HCT116 (cell line): Measurements from ENCODE around the gene CRB1. TPM values are rescaled to one million over a fixed set of nuclear protein-coding genes. Genes with fewer than 3 reads are reported as not detected.

Source experiments
- ATAC-seq: fragments of 200-7000 bp; cut with Tn5 transposase; 2 replicates; pipeline ENCODE4 v1.9.1; 2020; ENCODE audit warnings: mild to moderate bottlenecking, moderate library complexity
- BruUV-seq: library from RNA; stranded (reverse); fragments of 400-500 nt; replicated peaks from 2 replicates; lab custom pipeline; 2021; lab: Mats Ljungman, UMichigan
- CTCF ChIA-PET: fragments of 300-600 bp; sonication (Branson Sonifier 250); formaldehyde crosslinking; loops from one replicate; lab custom pipeline; 2021; ENCODE audit warnings: antibody characterized with exemption; lab: Charles Lee
- POLR2A ChIA-PET: fragments of 300-600, 350-600 bp; sonication (Branson Sonifier 250); formaldehyde crosslinking; loops from one replicate; lab custom pipeline; 2021; ENCODE audit warnings: antibody characterized with exemption; lab: Charles Lee
- RAD21 ChIA-PET, 2 experiments: fragments of 300-600 bp; sonication (Branson Sonifier 250); formaldehyde crosslinking; loops; one replicate each; lab custom pipeline; 2023; ENCODE audit warnings: low total read pairs in 2 of 2; ENCODE audit not compliant: uncharacterized antibody in 2 of 2, unreplicated experiment in 2 of 2, low non-redundant PET in 1 of 2; lab: Charles Lee
- DNase-seq: peaks from one replicate; pipeline ENCODE4 v3.0.0-alpha.2; 2010; ENCODE audit warnings: low read depth, low spot score
- H2AFZ ChIP-seq: fragments of 200-600 bp; shearing (Covaris generic), sonication (generic); 2 replicates; pipeline ENCODE4 v1.6.1; 2017; ENCODE audit warnings: low read depth, mixed run types, mixed read lengths, antibody characterized with exemption, low read length; ENCODE audit not compliant: poor library complexity, severe bottlenecking
- H3K27ac ChIP-seq: 2 replicates; pipeline ENCODE4 v1.5.1; 2012; ENCODE audit warnings: low read depth, low read length
- H3K27me3 ChIP-seq: fragments of 200-600 bp; sonication (generic); 2 replicates; pipeline ENCODE4 v1.6.1; 2016; ENCODE audit warnings: mixed run types, low read length, mixed read lengths; ENCODE audit not compliant: insufficient read depth
- H3K36me3 ChIP-seq, 2 experiments: fragments of 200-500 bp in 1 of 2; fragments of 200-600 bp in 1 of 2; sonication (Bioruptor generic) in 1 of 2; sonication (generic) in 1 of 2; 2 replicates each; pipeline versions ENCODE4 v1.5.1 to v1.6.1; 2014 to 2016; ENCODE audit warnings: low read length in 2 of 2, inconsistent platforms in 1 of 2, mixed read lengths in 1 of 2, mixed run types in 1 of 2; ENCODE audit not compliant: insufficient read depth in 2 of 2, control insufficient read depth in 1 of 2
- H3K4me1 ChIP-seq, 2 experiments: fragments of 200-600 bp in 1 of 2; sonication (generic) in 1 of 2; 2 replicates each; pipeline versions ENCODE4 v1.5.1 to v1.6.1; 2012 to 2017; ENCODE audit warnings: low read length in 2 of 2, inconsistent platforms in 1 of 2, mild to moderate bottlenecking in 1 of 2, mixed read lengths in 1 of 2, mixed run types in 1 of 2, moderate library complexity in 1 of 2; ENCODE audit not compliant: insufficient read depth in 2 of 2, control insufficient read depth in 1 of 2
- H3K4me2 ChIP-seq: fragments of 200-600 bp; sonication (generic); 2 replicates; pipeline ENCODE4 v1.6.1; 2017; ENCODE audit warnings: mixed run types, low read length, mixed read lengths
- H3K4me3 ChIP-seq, 2 experiments: fragments of 200-600 bp in 1 of 2; sonication (generic) in 1 of 2; replicated peaks in 1 of 2; 2 replicates each; pipeline ENCODE4 v1.5.1; 2011 to 2016; ENCODE audit warnings: low read length in 2 of 2, control low read depth in 1 of 2, low read depth in 1 of 2, mild to moderate bottlenecking in 1 of 2, mixed read lengths in 1 of 2, mixed run types in 1 of 2
- H3K79me2 ChIP-seq: fragments of 200-600 bp; sonication (generic); 2 replicates; pipeline ENCODE4 v1.6.1; 2017; ENCODE audit warnings: mild to moderate bottlenecking, mixed run types, low read length, moderate library complexity, mixed read lengths; ENCODE audit not compliant: insufficient read depth
- H3K9ac ChIP-seq: fragments of 200-600 bp; sonication (generic); 2 replicates; pipeline ENCODE4 v1.6.1; 2016; ENCODE audit warnings: low read length, mixed read lengths
- H3K9me2 ChIP-seq: fragments of 200-600 bp; sonication (generic), shearing (Covaris generic); 2 replicates; pipeline ENCODE4 v1.6.1; 2017; ENCODE audit warnings: mixed run types, mild to moderate bottlenecking, moderate library complexity; ENCODE audit not compliant: insufficient read depth
- H3K9me3 ChIP-seq, 2 experiments: fragments of 200-500 bp in 1 of 2; fragments of 200-600 bp in 1 of 2; sonication (Bioruptor generic) in 1 of 2; sonication (generic) in 1 of 2; 2 replicates each; pipeline ENCODE4 v1.6.1; 2014 to 2017; ENCODE audit warnings: low read length in 2 of 2, mixed read lengths in 2 of 2, inconsistent platforms in 1 of 2, low read depth in 1 of 2, mild to moderate bottlenecking in 1 of 2, mixed run types in 1 of 2, moderate library complexity in 1 of 2; ENCODE audit not compliant: control insufficient read depth in 1 of 2, insufficient read depth in 1 of 2
- H4K20me1 ChIP-seq: fragments of 200-600 bp; sonication (generic), shearing (Covaris generic); 2 replicates; pipeline ENCODE4 v1.6.1; 2017; ENCODE audit warnings: mixed run types, mild to moderate bottlenecking, moderate library complexity; ENCODE audit not compliant: insufficient read depth
- CEBPB ChIP-seq: IDR thresholded peaks from 2 replicates; pipeline ENCODE4 v1.6.1; 2012; ENCODE audit warnings: low read depth
- EGR1 ChIP-seq: IDR thresholded peaks from 2 replicates; pipeline ENCODE4 v1.6.1; 2012; ENCODE audit warnings: low read depth
- EZH2phosphoT487 ChIP-seq: fragments of 200-600 bp; IDR thresholded peaks from 2 replicates; pipeline ENCODE4 v1.6.1; 2018; ENCODE audit warnings: antibody characterized with exemption, borderline replicate concordance
- FOSL1 ChIP-seq: IDR thresholded peaks from 2 replicates; pipeline ENCODE4 v1.6.1; 2012; ENCODE audit warnings: low read depth
- POLR2AphosphoS5 ChIP-seq: IDR thresholded peaks from 2 replicates; pipeline ENCODE4 v1.6.1; 2011; ENCODE audit warnings: mild to moderate bottlenecking, low read depth, low read length, moderate library complexity
- RAD21 ChIP-seq: IDR thresholded peaks from 2 replicates; pipeline ENCODE4 v1.6.1; 2012; ENCODE audit warnings: low read depth, mild to moderate bottlenecking
- YY1 ChIP-seq: IDR thresholded peaks from 2 replicates; pipeline ENCODE4 v1.6.1; 2011; ENCODE audit warnings: low read length, low read depth, moderate library complexity, mild to moderate bottlenecking; ENCODE audit not compliant: insufficient replicate concordance; ENCODE audit errors: extremely low read depth
- ZFX ChIP-seq: fragments of 450-650 bp; IDR thresholded peaks from 2 replicates; pipeline ENCODE4 v1.6.1; 2017
- ZNF274 ChIP-seq: fragments of 200-500 bp; sonication (Bioruptor generic); IDR thresholded peaks from 2 replicates; pipeline ENCODE4 v1.6.1; 2014; ENCODE audit warnings: mild to moderate bottlenecking, low read depth, low read length, inconsistent platforms
- intact Hi-C: fragments of 100-400 bp; cut with micrococcal nuclease; formaldehyde crosslinking; loops from 2 replicates; pipeline ENCODE4 v1.10.0; 2022
- total RNA-seq: library from RNA; stranded (reverse); gene quantifications from one replicate; pipeline ENCODE4 v1.2.1, GENCODE V29; 2021; ENCODE audit not compliant: unreplicated experiment
- TF ChIP-seq, protein P1 (sequence below): IDR thresholded peaks from 2 replicates; pipeline ENCODE4 v1.6.1; 2012; ENCODE audit warnings: low read depth
- TF ChIP-seq, protein P2 (sequence below), 3 experiments: fragments of 200-600 bp in 1 of 3; sonication (generic) in 1 of 3; IDR thresholded peaks in 2 of 3; conservative IDR thresholded peaks in 1 of 3; 2 replicates each; pipeline ENCODE4 v1.5.1; 2012 to 2017; ENCODE audit warnings: low read depth in 2 of 3, low read length in 2 of 3, antibody characterized with exemption in 1 of 3, borderline replicate concordance in 1 of 3, control low read depth in 1 of 3, mild to moderate bottlenecking in 1 of 3, mixed read lengths in 1 of 3, mixed run types in 1 of 3, moderate library complexity in 1 of 3; ENCODE audit not compliant: insufficient read depth in 1 of 3
- TF ChIP-seq, protein P3 (sequence below): IDR thresholded peaks from 2 replicates; pipeline ENCODE4 v1.6.1; 2012
- TF ChIP-seq, protein P4 (sequence below): IDR thresholded peaks from 2 replicates; pipeline ENCODE4 v1.6.1; 2011; ENCODE audit warnings: mild to moderate bottlenecking, low read length, moderate library complexity; ENCODE audit not compliant: insufficient replicate concordance; ENCODE audit errors: extremely low read depth

CRB1 gene
- total RNA-seq, 1 experiment from 2014 or later = 0.07 TPM

DNA sequence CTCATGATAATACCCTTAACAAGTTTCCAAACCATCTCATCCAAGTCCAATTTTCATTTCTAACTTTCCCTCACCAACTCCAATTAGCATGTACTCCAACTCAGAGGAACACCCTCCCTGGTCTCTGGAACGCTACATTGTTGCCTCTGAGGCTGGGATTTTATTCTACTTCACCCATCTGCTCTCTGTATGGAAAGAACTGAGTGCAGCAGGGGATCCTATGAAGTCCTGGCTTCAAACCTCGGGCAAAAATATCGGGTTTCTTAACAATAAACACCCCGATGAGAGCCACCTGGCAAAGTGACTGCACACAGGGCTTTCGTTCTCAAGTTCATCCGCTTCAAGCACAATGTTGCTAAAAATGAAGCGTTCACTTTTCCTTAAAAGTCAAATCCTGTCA is 99.6 kb downstream of the CRB1 start:
- BruUV-seq = no TSS peak
- H3K9me3 ChIP-seq = no peaks in the 10 kb centered on the region
- CTCF ChIA-PET = no interaction called here
- H3K9ac ChIP-seq = no peak overlapping the region
- POLR2A ChIA-PET = no interaction called here
- no peak overlapping the region for H3K4me3 ChIP-seq
- no peaks in the 10 kb centered on the region for H4K20me1 ChIP-seq
- intact Hi-C loops = no loop called here
- TF ChIP-seq, protein P1, sequence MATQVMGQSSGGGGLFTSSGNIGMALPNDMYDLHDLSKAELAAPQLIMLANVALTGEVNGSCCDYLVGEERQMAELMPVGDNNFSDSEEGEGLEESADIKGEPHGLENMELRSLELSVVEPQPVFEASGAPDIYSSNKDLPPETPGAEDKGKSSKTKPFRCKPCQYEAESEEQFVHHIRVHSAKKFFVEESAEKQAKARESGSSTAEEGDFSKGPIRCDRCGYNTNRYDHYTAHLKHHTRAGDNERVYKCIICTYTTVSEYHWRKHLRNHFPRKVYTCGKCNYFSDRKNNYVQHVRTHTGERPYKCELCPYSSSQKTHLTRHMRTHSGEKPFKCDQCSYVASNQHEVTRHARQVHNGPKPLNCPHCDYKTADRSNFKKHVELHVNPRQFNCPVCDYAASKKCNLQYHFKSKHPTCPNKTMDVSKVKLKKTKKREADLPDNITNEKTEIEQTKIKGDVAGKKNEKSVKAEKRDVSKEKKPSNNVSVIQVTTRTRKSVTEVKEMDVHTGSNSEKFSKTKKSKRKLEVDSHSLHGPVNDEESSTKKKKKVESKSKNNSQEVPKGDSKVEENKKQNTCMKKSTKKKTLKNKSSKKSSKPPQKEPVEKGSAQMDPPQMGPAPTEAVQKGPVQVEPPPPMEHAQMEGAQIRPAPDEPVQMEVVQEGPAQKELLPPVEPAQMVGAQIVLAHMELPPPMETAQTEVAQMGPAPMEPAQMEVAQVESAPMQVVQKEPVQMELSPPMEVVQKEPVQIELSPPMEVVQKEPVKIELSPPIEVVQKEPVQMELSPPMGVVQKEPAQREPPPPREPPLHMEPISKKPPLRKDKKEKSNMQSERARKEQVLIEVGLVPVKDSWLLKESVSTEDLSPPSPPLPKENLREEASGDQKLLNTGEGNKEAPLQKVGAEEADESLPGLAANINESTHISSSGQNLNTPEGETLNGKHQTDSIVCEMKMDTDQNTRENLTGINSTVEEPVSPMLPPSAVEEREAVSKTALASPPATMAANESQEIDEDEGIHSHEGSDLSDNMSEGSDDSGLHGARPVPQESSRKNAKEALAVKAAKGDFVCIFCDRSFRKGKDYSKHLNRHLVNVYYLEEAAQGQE = no peak
- TF ChIP-seq YY1 (no peak), ZFX (no peak), POLR2AphosphoS5 (no peak), CEBPB (no peak), FOSL1 (no peak), RAD21 (no peak), EGR1 (no peak), EZH2phosphoT487 (no peak), ZNF274 (no peak)
- TF ChIP-seq, protein P2, sequence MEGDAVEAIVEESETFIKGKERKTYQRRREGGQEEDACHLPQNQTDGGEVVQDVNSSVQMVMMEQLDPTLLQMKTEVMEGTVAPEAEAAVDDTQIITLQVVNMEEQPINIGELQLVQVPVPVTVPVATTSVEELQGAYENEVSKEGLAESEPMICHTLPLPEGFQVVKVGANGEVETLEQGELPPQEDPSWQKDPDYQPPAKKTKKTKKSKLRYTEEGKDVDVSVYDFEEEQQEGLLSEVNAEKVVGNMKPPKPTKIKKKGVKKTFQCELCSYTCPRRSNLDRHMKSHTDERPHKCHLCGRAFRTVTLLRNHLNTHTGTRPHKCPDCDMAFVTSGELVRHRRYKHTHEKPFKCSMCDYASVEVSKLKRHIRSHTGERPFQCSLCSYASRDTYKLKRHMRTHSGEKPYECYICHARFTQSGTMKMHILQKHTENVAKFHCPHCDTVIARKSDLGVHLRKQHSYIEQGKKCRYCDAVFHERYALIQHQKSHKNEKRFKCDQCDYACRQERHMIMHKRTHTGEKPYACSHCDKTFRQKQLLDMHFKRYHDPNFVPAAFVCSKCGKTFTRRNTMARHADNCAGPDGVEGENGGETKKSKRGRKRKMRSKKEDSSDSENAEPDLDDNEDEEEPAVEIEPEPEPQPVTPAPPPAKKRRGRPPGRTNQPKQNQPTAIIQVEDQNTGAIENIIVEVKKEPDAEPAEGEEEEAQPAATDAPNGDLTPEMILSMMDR (IDR thresholded peaks at IDR 0.05 in 2 of 3, conservative IDR thresholded peaks at IDR 0.05 in 1 of 3; ENCODE audit: borderline replicate concordance in 1 of 3, insufficient read depth in 1 of 3, low read depth in 2 of 3, low read length in 2 of 3) = no peak
- TF ChIP-seq, protein P3, sequence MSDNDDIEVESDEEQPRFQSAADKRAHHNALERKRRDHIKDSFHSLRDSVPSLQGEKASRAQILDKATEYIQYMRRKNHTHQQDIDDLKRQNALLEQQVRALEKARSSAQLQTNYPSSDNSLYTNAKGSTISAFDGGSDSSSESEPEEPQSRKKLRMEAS = no peak
- TF ChIP-seq, protein P4, sequence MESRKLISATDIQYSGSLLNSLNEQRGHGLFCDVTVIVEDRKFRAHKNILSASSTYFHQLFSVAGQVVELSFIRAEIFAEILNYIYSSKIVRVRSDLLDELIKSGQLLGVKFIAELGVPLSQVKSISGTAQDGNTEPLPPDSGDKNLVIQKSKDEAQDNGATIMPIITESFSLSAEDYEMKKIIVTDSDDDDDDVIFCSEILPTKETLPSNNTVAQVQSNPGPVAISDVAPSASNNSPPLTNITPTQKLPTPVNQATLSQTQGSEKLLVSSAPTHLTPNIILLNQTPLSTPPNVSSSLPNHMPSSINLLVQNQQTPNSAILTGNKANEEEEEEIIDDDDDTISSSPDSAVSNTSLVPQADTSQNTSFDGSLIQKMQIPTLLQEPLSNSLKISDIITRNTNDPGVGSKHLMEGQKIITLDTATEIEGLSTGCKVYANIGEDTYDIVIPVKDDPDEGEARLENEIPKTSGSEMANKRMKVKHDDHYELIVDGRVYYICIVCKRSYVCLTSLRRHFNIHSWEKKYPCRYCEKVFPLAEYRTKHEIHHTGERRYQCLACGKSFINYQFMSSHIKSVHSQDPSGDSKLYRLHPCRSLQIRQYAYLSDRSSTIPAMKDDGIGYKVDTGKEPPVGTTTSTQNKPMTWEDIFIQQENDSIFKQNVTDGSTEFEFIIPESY = no peak
- ATAC-seq (no peak), DNase-seq (no peak)
- RAD21 ChIA-PET = no interaction called here
- no peaks in the 10 kb centered on the region for H3K9me2 ChIP-seq
- H3K4me1 ChIP-seq = no peaks in the 10 kb centered on the region
- no peaks in the 10 kb centered on the region for H3K79me2 ChIP-seq
- H2AFZ ChIP-seq = no peak overlapping the region
- H3K4me2 ChIP-seq = no peak overlapping the region
- no peaks in the 10 kb centered on the region for H3K36me3 ChIP-seq
- H3K27ac ChIP-seq = no peak overlapping the region
- no peaks in the 10 kb centered on the region for H3K27me3 ChIP-seq
